GM10248 (cell line): ENCODE results near the gene KIF7.

Experiments
- CTCF ChIA-PET: fragments of 300-600 bp; sonication (Branson Sonifier 250); formaldehyde crosslinking; extraction: SDS; loops from one replicate; lab custom pipeline; 2021; ENCODE audit warnings: antibody characterized with exemption; lab: Yijun Ruan, JAX
- POLR2A ChIA-PET: fragments of 350-650 bp; sonication (Branson Sonifier 250); formaldehyde crosslinking; extraction: SDS; loops from one replicate; lab custom pipeline; 2020; ENCODE audit warnings: antibody characterized with exemption; lab: Yijun Ruan, JAX
- DNase-seq: peaks from one replicate; pipeline ENCODE4 v3.0.0; 2012; ENCODE audit errors: extremely low spot score
- TF ChIP-seq, protein P1 (sequence below): IDR thresholded peaks from 2 replicates; pipeline ENCODE4 v1.5.1; 2012; ENCODE audit warnings: mild to moderate bottlenecking, low read depth; ENCODE audit errors: extremely low read depth, missing control alignments, control extremely low read depth

The KIF7 gene

DNA sequence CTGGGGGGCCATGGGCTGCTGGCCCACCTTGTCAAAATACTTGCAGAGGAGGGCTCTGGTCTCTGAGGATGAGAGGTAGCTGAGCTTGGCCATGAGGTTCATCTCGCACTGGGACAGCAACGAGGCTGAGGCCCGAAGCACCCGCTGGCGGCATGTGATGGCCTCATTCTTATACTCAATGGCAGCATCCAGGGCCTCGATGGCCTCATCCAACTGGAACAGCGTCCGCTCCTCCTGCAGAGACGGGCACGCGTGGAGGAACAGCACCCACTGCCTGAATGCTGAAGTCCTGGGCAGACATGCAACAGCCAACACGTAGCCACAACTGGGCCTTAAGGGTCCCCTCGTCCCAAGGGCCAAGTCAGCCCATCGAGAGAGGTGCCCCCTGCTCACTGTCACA lies 25.0 kb downstream of the KIF7 start:
- TF ChIP-seq, protein P1, sequence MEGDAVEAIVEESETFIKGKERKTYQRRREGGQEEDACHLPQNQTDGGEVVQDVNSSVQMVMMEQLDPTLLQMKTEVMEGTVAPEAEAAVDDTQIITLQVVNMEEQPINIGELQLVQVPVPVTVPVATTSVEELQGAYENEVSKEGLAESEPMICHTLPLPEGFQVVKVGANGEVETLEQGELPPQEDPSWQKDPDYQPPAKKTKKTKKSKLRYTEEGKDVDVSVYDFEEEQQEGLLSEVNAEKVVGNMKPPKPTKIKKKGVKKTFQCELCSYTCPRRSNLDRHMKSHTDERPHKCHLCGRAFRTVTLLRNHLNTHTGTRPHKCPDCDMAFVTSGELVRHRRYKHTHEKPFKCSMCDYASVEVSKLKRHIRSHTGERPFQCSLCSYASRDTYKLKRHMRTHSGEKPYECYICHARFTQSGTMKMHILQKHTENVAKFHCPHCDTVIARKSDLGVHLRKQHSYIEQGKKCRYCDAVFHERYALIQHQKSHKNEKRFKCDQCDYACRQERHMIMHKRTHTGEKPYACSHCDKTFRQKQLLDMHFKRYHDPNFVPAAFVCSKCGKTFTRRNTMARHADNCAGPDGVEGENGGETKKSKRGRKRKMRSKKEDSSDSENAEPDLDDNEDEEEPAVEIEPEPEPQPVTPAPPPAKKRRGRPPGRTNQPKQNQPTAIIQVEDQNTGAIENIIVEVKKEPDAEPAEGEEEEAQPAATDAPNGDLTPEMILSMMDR: no peak
- CTCF ChIA-PET: no interaction called here
- POLR2A ChIA-PET: no interaction called here
- DNase-seq: peak; percentile 15

GRCh38 chr15:89629829-89630228 lies 25.4 kb downstream of the KIF7 start:
- peak; percentile 13 for DNase-seq
- ChIA-PET POLR2A (no interaction called here), CTCF (interaction anchor here (2.8 kb wide), 1 partner anchor 17 kb away, joined by 13 read pairs; no protein-coding TSS in a partner anchor)

GRCh38 chr15:89628806-89629715 lies 26.2 kb downstream of the KIF7 start:
- DNase-seq: peak; percentile 11
- TF ChIP-seq, protein P1: no peak
- CTCF ChIA-PET: interaction anchor here (1.2 to 2.8 kb wide), 4 partner anchors 9 to 19 kb away, joined by 3 to 13 read pairs (median 4); no protein-coding TSS in a partner anchor
- POLR2A ChIA-PET: no interaction called here

More at GRCh38 chr15:89629829-89630228, 25.4 kb downstream of the KIF7 start:
- TF ChIP-seq, protein P1: no peak

DNA sequence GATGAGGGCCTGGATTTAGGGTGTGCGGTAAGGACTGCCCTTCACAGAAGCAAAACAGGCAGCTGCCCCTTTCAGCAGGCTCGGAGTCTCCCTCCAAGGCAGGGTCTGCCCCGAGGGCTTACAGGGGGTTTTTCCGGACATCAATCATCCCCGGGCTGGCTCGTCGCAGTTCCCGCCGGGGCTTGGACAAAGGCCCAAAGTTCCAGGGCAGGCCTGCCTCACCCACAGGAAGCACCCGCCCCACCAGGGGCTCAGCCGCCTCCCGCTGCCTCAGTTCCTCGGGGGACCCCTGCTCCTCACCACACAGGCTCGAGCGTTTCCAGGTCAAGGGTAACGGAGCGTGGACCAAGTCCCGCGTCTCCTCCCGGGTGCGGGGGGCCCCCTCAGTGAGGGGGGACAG lies 27.0 kb downstream of the KIF7 start:
- ChIA-PET POLR2A (no interaction called here), CTCF (interaction anchor here (1.2 to 2.8 kb wide), 4 partner anchors 8 to 18 kb away, joined by 3 to 13 read pairs (median 4); no protein-coding TSS in a partner anchor)
- peak; percentile 14 for DNase-seq
- TF ChIP-seq, protein P1: no peak

GRCh38 chr15:89627256-89627970 lies 27.9 kb downstream of the KIF7 start:
- peak; percentile 11 for DNase-seq
- POLR2A ChIA-PET: no interaction called here
- CTCF ChIA-PET: interaction anchor here (1.2 to 2.8 kb wide), 2 partner anchors 11 to 19 kb away, joined by 4 to 13 read pairs; no protein-coding TSS in a partner anchor
- TF ChIP-seq, protein P1: no peak

DNA sequence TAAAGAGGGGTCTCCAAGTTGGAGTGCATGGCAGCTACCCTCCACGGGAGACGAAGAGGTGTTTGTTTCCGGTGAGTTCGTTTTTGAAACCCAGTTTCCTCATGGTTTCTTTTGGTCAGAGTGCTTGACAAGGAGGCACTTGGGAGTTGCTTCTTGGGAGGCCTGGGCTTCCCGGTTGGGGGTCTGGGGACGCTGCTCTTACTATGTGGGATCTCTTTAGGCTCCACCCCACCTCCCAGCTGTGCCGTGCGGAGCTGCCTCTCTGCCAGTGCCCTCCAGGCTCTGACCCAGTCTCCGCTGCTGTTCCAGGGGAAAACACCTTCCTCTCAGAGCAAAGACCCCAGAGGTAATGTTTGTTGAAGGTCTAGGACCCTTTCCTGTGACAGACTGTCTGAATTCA lies 29.6 kb downstream of the KIF7 start:
- DNase-seq: no peak
- POLR2A ChIA-PET: no interaction called here
- TF ChIP-seq, protein P1: no peak
- CTCF ChIA-PET: interaction anchor here (1.0 kb wide), 2 partner anchors 22 to 37 kb away, joined by 3 to 4 read pairs; no protein-coding TSS in a partner anchor
